Liver (tissue), 9 donors: Measurements from ENCODE around the gene STAC2. TPM values are rescaled to one million over a fixed set of nuclear protein-coding genes. Genes with fewer than 3 reads are reported as not detected.

ENCODE experiments used
- DNase-seq: peaks from one replicate; pipeline ENCODE4 v3.0.0-alpha.2; 2017; ENCODE audit warnings: low spot score
- H3K27ac ChIP-seq, 2 donors: one replicate each; pipeline ENCODE4 v1.7.0; 2013; ENCODE audit warnings: inconsistent platforms in 2 of 2, low read length in 2 of 2, control low read depth in 1 of 2, low read depth in 1 of 2, mild to moderate bottlenecking in 1 of 2
- H3K27me3 ChIP-seq, 4 donors: one replicate each; pipeline versions ENCODE4 v1.6.1 to v1.7.0; 2013; ENCODE audit warnings: low read length in 3 of 4, inconsistent platforms in 1 of 4, mild to moderate bottlenecking in 1 of 4, moderate library complexity in 1 of 4; ENCODE audit not compliant: control insufficient read depth in 4 of 4, insufficient read depth in 4 of 4
- H3K36me3 ChIP-seq, 4 donors: one replicate each; pipeline versions ENCODE4 v1.6.1 to v1.7.0; 2013; ENCODE audit warnings: low read length in 3 of 4, mild to moderate bottlenecking in 3 of 4, low read depth in 1 of 4, moderate library complexity in 1 of 4; ENCODE audit not compliant: control insufficient read depth in 4 of 4, insufficient read depth in 3 of 4
- H3K4me1 ChIP-seq, 4 donors: one replicate each; pipeline versions ENCODE4 v1.6.1 to v1.7.0; 2013; ENCODE audit warnings: low read length in 3 of 4, mild to moderate bottlenecking in 3 of 4, moderate library complexity in 1 of 4; ENCODE audit not compliant: control insufficient read depth in 4 of 4, insufficient read depth in 4 of 4
- H3K4me3 ChIP-seq, 3 donors: one replicate each; pipeline versions ENCODE4 v1.6.1 to v1.7.0; 2013; ENCODE audit warnings: low read length in 3 of 3, control low read depth in 1 of 3, low read depth in 1 of 3, mild to moderate bottlenecking in 1 of 3
- H3K9ac ChIP-seq, 2 donors: one replicate each; pipeline ENCODE4 v1.7.0; 2013; ENCODE audit warnings: low read length in 2 of 2, mild to moderate bottlenecking in 2 of 2, moderate library complexity in 2 of 2, control low read depth in 1 of 2, low read depth in 1 of 2
- H3K9me3 ChIP-seq, 4 donors: one replicate each; pipeline versions ENCODE4 v1.6.1 to v1.7.0; 2013; ENCODE audit warnings: low read length in 3 of 4; ENCODE audit not compliant: control insufficient read depth in 4 of 4
- EGR1 ChIP-seq, 2 donors: IDR thresholded peaks; 2 replicates each; pipeline ENCODE4 v1.6.1; 2016 to 2018; ENCODE audit warnings: antibody characterized with exemption in 2 of 2, low read depth in 2 of 2
- FOXA2 ChIP-seq: IDR thresholded peaks from 2 replicates; pipeline ENCODE4 v1.6.1; 2016; ENCODE audit warnings: antibody characterized with exemption
- GABPA ChIP-seq, 2 donors: IDR thresholded peaks in 1 of 2; conservative IDR thresholded peaks in 1 of 2; 2 replicates each; pipeline ENCODE4 v1.6.1; 2016; ENCODE audit warnings: antibody characterized with exemption in 2 of 2, mild to moderate bottlenecking in 1 of 2, moderate library complexity in 1 of 2
- HNF4A ChIP-seq, 2 donors: conservative IDR thresholded peaks; 2 replicates each; pipeline ENCODE4 v1.6.1; 2016; ENCODE audit warnings: antibody characterized with exemption in 2 of 2, mild to moderate bottlenecking in 2 of 2
- HNF4G ChIP-seq: IDR thresholded peaks from 2 replicates; pipeline ENCODE4 v1.6.1; 2016; ENCODE audit warnings: antibody characterized with exemption
- RAD21 ChIP-seq, 2 donors: IDR thresholded peaks; 2 replicates each; pipeline ENCODE4 v1.6.1; 2016; ENCODE audit warnings: antibody characterized with exemption in 2 of 2, mild to moderate bottlenecking in 2 of 2
- RXRA ChIP-seq, 2 donors: IDR thresholded peaks; 2 replicates each; pipeline ENCODE4 v1.6.1; 2017 to 2018; ENCODE audit warnings: antibody characterized with exemption in 2 of 2, mild to moderate bottlenecking in 1 of 2
- SP1 ChIP-seq: IDR thresholded peaks from 2 replicates; pipeline ENCODE4 v1.6.1; 2018; ENCODE audit warnings: antibody characterized with exemption, mild to moderate bottlenecking
- TAF1 ChIP-seq: conservative IDR thresholded peaks from 2 replicates; pipeline ENCODE4 v1.6.1; 2016; ENCODE audit warnings: antibody characterized with exemption, mild to moderate bottlenecking
- YY1 ChIP-seq: IDR thresholded peaks from 2 replicates; pipeline ENCODE4 v1.6.1; 2016; ENCODE audit warnings: antibody characterized with exemption, mild to moderate bottlenecking
- whole genome bisulfite sequencing: extraction: QIAGEN DNeasy Blood & Tissue Kit; methylation state at CpG from one replicate; pipeline ENCODE4 v1.1.7; 2013; 5-methylcytosine and 5-hydroxymethylcytosine counted together
- polyA plus RNA-seq, 2 donors: library from polyadenylated mRNA; stranded (reverse) in 1 of 2; unstranded in 1 of 2; fragments of 200-250 nt in 1 of 2; fragments of >200 nt in 1 of 2; fragmentation: Nextera tagmentation in 1 of 2; extraction: Ambion mirVana in 1 of 2; gene quantifications; one replicate each; pipeline versions ENCODE4 v1.2.1 to v1.2.3, GENCODE V29; 2013 to 2015
- total RNA-seq, 2 donors: library from RNA; depleted of rRNA; stranded (reverse); fragments of >200 nt; gene quantifications; one replicate each; pipeline ENCODE4 v1.2.3, GENCODE V29; 2014
- TF ChIP-seq, protein P1 (sequence below): fragments of 150-350 bp; IDR thresholded peaks from 2 replicates; pipeline ENCODE4 v1.5.1; 2017; ENCODE audit warnings: improper control_type of control experiment, low read depth, low read length; ENCODE audit not compliant: missing input control
- TF ChIP-seq, protein P2 (sequence below): IDR thresholded peaks from 2 replicates; pipeline ENCODE4 v1.6.1; 2016; ENCODE audit warnings: antibody characterized with exemption
- TF ChIP-seq, protein P3 (sequence below): IDR thresholded peaks from 2 replicates; pipeline ENCODE4 v1.6.1; 2016; ENCODE audit warnings: antibody characterized with exemption
- TF ChIP-seq, protein P4 (sequence below): IDR thresholded peaks from 2 replicates; pipeline ENCODE4 v1.6.1; 2016; ENCODE audit warnings: antibody characterized with exemption
- TF ChIP-seq, protein P5 (sequence below): IDR thresholded peaks from 2 replicates; pipeline ENCODE4 v1.6.1; 2016; ENCODE audit warnings: antibody characterized with exemption, mild to moderate bottlenecking
- donor health status: healthy.
- donor health status: healthy.
- donor health status: healthy.
- donor health status: healthy.
- donor health status: healthy.

STAC2 gene
- total and polyA plus RNA-seq, 4 donors, result not detected

DNA sequence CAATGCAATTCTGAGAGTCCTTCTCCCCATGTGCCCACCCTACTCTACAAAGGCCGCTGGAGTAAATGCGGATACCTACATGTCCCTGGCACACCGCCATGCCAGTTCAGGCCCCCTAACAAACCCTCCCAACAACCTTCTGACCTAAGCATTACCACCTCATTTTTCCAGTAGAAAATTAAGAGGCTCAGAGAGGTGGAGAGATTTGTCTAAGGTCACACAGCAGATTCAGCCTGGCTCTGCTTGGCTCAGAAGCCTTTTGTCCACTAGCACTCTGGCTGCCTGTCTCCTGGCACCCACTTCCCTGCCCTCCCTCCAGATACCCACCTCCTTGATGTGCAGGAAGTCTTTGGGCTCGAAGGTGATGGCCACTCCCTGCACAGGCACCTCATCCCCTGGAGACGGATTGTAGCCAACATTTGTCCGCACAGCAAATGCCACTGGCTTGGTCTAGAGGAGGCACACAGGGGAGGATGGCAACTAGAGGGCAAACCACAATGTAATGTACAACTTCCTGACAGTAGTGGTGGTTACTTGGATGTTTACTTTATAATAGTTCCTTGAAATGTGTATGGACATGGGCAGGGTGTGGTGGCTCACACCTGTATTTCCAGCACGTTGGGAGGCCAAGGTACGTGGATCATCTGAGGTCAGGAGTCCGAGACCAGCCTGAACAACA, 38.5 kb downstream of the STAC2 start:
- 87% methylated on average over 9 of the region's 9 CpGs for whole genome bisulfite sequencing
- no peaks in the 10 kb centered on the region for H3K9me3 ChIP-seq
- DNase-seq, result no peak
- no peaks in the 10 kb centered on the region for H3K36me3 ChIP-seq
- no peak for TF ChIP-seq SP1
- no peaks in the 10 kb centered on the region for H3K27me3 ChIP-seq
- H3K4me1 ChIP-seq, result no peaks in the 10 kb centered on the region
- H3K9ac ChIP-seq, result no peak overlapping the region
- no peak overlapping the region for H3K27ac ChIP-seq
- no peak overlapping the region for H3K4me3 ChIP-seq

DNA sequence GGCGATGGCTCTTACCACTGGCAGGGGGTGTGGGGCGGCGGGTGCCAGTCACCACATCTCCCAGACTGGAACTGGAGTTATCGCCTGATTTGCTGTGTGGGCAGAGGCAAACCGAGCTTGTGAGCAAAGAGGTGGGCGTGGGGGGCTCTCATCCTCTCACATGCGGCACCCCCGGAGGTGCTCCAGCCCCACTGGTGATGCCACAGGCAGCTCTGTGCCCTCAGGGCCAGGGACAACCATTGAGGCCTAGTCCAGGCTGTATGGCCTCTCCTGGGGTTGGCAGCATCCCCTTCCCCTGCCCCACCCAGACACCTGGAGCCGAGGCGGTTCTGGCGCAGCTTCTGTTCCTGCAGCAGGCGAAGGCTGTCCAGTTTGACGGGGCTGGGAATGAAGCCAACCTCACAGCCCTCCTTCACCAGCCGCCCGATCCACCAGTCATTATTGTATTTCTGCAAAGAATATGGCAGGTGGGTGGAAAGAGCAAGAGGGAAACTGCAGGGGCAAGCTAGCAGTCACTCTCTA, 39.2 kb downstream of the STAC2 start:
- no peaks in the 10 kb centered on the region for H3K27me3 ChIP-seq
- H3K4me1 ChIP-seq, result no peaks in the 10 kb centered on the region
- WGBS, result 91% methylated on average over 15 of the region's 15 CpGs
- DNase-seq, result no peak
- H3K4me3 ChIP-seq, result no peak overlapping the region
- TF ChIP-seq GABPA (IDR thresholded peaks at IDR 0.05 in 1 of 2, conservative IDR thresholded peaks at IDR 0.05 in 1 of 2), result no peak
- no peak for TF ChIP-seq RXRA (IDR thresholded peaks at IDR 0.05)
- TF ChIP-seq, protein P1, sequence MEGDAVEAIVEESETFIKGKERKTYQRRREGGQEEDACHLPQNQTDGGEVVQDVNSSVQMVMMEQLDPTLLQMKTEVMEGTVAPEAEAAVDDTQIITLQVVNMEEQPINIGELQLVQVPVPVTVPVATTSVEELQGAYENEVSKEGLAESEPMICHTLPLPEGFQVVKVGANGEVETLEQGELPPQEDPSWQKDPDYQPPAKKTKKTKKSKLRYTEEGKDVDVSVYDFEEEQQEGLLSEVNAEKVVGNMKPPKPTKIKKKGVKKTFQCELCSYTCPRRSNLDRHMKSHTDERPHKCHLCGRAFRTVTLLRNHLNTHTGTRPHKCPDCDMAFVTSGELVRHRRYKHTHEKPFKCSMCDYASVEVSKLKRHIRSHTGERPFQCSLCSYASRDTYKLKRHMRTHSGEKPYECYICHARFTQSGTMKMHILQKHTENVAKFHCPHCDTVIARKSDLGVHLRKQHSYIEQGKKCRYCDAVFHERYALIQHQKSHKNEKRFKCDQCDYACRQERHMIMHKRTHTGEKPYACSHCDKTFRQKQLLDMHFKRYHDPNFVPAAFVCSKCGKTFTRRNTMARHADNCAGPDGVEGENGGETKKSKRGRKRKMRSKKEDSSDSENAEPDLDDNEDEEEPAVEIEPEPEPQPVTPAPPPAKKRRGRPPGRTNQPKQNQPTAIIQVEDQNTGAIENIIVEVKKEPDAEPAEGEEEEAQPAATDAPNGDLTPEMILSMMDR, result no peak
- TF ChIP-seq, protein P2, sequence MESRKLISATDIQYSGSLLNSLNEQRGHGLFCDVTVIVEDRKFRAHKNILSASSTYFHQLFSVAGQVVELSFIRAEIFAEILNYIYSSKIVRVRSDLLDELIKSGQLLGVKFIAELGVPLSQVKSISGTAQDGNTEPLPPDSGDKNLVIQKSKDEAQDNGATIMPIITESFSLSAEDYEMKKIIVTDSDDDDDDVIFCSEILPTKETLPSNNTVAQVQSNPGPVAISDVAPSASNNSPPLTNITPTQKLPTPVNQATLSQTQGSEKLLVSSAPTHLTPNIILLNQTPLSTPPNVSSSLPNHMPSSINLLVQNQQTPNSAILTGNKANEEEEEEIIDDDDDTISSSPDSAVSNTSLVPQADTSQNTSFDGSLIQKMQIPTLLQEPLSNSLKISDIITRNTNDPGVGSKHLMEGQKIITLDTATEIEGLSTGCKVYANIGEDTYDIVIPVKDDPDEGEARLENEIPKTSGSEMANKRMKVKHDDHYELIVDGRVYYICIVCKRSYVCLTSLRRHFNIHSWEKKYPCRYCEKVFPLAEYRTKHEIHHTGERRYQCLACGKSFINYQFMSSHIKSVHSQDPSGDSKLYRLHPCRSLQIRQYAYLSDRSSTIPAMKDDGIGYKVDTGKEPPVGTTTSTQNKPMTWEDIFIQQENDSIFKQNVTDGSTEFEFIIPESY, result no peak
- TF ChIP-seq, protein P3, sequence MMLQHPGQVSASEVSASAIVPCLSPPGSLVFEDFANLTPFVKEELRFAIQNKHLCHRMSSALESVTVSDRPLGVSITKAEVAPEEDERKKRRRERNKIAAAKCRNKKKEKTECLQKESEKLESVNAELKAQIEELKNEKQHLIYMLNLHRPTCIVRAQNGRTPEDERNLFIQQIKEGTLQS, result no peak
- no peak for TF ChIP-seq EGR1 (IDR thresholded peaks at IDR 0.05; ENCODE audit: low read depth in 2 of 2)
- no peak for TF ChIP-seq HNF4A (conservative IDR thresholded peaks at IDR 0.05)
- TF ChIP-seq YY1, result no peak
- no peak for TF ChIP-seq TAF1
- TF ChIP-seq RAD21 (IDR thresholded peaks at IDR 0.05), result no peak
- TF ChIP-seq FOXA2, result no peak
- TF ChIP-seq SP1, result no peak
- TF ChIP-seq, protein P4, sequence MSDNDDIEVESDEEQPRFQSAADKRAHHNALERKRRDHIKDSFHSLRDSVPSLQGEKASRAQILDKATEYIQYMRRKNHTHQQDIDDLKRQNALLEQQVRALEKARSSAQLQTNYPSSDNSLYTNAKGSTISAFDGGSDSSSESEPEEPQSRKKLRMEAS, result no peak
- no peak for TF ChIP-seq HNF4G
- TF ChIP-seq, protein P5, sequence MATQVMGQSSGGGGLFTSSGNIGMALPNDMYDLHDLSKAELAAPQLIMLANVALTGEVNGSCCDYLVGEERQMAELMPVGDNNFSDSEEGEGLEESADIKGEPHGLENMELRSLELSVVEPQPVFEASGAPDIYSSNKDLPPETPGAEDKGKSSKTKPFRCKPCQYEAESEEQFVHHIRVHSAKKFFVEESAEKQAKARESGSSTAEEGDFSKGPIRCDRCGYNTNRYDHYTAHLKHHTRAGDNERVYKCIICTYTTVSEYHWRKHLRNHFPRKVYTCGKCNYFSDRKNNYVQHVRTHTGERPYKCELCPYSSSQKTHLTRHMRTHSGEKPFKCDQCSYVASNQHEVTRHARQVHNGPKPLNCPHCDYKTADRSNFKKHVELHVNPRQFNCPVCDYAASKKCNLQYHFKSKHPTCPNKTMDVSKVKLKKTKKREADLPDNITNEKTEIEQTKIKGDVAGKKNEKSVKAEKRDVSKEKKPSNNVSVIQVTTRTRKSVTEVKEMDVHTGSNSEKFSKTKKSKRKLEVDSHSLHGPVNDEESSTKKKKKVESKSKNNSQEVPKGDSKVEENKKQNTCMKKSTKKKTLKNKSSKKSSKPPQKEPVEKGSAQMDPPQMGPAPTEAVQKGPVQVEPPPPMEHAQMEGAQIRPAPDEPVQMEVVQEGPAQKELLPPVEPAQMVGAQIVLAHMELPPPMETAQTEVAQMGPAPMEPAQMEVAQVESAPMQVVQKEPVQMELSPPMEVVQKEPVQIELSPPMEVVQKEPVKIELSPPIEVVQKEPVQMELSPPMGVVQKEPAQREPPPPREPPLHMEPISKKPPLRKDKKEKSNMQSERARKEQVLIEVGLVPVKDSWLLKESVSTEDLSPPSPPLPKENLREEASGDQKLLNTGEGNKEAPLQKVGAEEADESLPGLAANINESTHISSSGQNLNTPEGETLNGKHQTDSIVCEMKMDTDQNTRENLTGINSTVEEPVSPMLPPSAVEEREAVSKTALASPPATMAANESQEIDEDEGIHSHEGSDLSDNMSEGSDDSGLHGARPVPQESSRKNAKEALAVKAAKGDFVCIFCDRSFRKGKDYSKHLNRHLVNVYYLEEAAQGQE, result no peak
- H3K36me3 ChIP-seq, result no peaks in the 10 kb centered on the region
- H3K9ac ChIP-seq, result no peak overlapping the region
- H3K27ac ChIP-seq, result no peak overlapping the region
- H3K9me3 ChIP-seq, result no peaks in the 10 kb centered on the region
